Stimulated activated CD4-positive, alpha-beta T cell treated with anti-CD3 and anti-CD28 coated beads, TNF-alpha, amount 100 ng/mL, for 24 hours (primary cell): ENCODE measurements around the gene NAALADL2.
"Not testable (repeated sequence)": the region's sequence is repeated elsewhere in the genome, so short reads cannot be mapped to it uniquely, and the experiment has no call there.

Experiments
- DNase-seq, 3 experiments: peaks; one replicate each; pipeline ENCODE4 v3.0.0-alpha.2; 2020; ENCODE audit warnings: low read depth in 3 of 3

NAALADL2 gene

GRCh38 chr3:175479800-175480199 lies 620.7 kb downstream of the NAALADL2 start:
- no peak for DNase-seq

DNA sequence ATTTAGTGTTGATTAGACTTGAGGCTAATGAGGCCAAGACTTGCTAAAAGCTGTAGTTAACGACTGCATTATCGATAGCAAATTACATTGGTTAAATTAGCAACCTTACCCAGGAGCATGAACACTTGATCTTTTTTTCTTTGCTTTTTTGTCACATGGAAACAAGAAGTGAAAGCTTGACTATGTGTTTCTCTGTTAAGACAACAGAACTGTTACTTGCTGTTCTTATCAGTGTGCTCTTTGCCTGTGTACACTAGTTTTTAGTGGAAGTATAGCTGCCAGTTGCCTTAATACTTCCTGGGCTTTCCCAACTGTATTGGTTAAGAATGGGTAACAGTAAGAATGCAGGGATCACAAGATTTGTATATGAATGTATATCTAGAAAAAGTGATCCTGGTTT lies 625.5 kb downstream of the NAALADL2 start:
- no peak for DNase-seq

- no peak for DNase-seq
Measured at GRCh38 chr3:175485436-175485835, 626.3 kb downstream of the NAALADL2 start.

DNA sequence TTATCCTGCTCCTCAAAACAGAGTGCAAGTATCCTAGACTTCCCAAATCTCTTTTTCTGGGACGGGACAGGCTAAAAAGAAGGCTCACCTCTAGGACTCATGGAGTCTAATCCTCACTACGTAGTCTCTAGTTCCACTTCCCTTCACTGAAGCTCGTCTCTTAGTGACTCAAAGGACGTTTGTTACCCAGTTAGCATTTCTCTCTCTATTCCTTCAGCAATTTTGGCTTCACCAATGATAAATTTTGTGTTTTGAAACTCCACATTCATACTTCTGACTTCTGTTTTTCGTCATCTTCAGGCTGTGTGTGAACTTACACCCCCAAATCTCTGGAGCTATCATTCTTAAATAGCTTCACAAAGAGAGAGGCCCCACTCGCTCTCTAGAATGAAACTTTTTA lies 627.1 kb downstream of the NAALADL2 start:
- DNase-seq: no peak

DNA sequence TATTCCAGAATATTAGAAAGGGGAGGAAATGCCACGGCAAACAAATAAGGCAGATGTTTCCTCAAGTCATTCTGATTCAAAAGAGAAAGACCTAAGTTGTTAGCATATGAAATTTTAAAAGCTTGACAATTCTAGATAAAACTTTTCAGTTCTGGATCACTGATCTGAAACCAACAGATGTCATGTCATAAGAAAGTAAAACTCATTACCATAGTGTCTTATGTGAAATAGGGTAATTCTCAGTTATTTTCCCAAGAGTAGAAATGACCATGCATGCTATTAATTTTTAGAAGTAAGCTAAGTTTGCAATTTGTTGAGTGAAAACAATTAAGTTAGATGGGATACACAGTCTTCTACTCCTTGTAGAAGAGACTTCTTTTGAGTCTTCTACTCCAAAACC lies 630.3 kb downstream of the NAALADL2 start:
- no peak for DNase-seq

GRCh38 chr3:175493301-175493700 lies 634.2 kb downstream of the NAALADL2 start:
- DNase-seq: no peak

GRCh38 chr3:175495331-175495730 lies 636.2 kb downstream of the NAALADL2 start:
- DNase-seq: no peak

GRCh38 chr3:175502155-175502554 lies 643.0 kb downstream of the NAALADL2 start:
- no peak for DNase-seq

- no peak for DNase-seq
Measured at GRCh38 chr3:175511219-175511785, 652.2 kb downstream of the NAALADL2 start.

DNA sequence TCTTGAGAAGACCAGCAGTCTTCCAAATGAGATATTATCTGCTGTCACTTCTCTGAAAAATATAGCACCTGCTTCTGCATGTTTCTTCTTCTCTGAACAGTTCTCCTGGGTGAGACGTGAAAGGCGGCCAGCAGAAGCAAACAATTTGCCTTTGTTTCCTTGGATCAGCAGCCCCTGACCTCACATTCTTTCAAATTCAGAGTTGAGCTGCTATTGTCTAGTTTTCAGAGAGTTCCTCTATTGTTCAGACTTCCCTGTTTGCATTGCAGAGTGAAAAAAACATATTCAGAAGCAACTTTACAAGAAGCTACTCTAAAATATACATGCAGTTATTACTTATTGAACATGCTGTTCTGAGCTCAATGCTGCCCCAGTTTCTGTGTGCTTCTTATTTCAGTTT lies 653.6 kb downstream of the NAALADL2 start:
- no peak for DNase-seq

DNA sequence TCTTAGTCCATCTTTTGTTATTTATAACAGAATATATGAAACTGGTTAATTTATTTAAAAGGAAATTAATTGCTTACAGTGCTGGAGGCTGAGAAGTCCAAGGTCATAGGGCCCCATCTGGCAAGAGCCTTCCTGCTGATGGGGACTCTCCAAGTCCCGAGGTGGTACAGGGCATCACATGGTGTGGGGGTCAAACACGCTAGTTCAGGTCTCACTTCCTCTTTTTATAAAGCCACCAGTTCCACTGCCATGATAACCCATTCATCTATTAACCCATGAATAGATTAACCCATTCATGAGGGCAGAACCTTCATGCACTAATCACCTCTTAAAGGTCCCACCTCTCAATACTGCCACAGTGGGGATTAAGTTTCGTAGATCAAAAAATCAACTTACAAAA lies 659.3 kb downstream of the NAALADL2 start:
- DNase-seq: no peak

GRCh38 chr3:175521406-175521805 lies 662.3 kb downstream of the NAALADL2 start:
- no peak for DNase-seq

DNA sequence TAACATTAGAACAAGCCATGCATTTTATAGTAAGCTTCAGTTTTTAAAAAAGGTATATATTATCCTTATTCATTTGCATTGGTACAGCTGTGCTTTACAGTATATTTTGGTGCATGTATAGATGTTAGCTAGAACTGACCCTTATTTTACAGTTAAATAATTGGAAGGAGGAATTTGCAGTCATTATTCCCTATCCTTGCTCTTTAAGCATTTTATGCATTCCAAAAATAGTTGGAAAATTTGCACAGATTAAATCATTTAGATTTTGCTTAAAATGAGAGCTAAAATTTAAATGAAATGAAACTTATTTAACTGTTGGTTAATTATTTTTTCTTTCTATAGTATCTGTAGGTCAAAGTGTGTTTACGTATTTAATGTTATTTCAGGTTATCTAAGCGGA lies 667.1 kb downstream of the NAALADL2 start:
- no peak for DNase-seq

- no peak for DNase-seq
Measured at GRCh38 chr3:175526609-175527280, 667.6 kb downstream of the NAALADL2 start.

GRCh38 chr3:175528693-175529092 lies 669.6 kb downstream of the NAALADL2 start:
- not testable (repeated sequence) for DNase-seq

DNA sequence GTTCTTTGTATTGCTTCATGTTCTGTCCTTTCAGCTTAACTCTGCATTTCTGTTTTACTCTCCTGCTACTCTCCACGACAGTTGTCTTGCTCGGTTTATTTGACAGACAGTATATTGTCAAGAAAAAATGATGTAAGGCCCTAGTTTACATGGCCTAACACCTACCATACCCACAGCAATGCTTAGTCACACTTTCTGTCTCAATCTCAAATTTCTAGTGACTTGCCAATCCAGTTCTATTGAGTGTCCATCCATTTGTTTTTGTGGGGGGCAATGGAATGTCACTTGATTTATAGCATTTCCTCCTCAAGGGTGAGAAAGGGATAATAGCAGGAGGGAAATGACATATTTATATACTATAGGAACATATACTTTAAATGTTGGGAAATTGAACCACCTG lies 676.2 kb downstream of the NAALADL2 start:
- no peak for DNase-seq

DNA sequence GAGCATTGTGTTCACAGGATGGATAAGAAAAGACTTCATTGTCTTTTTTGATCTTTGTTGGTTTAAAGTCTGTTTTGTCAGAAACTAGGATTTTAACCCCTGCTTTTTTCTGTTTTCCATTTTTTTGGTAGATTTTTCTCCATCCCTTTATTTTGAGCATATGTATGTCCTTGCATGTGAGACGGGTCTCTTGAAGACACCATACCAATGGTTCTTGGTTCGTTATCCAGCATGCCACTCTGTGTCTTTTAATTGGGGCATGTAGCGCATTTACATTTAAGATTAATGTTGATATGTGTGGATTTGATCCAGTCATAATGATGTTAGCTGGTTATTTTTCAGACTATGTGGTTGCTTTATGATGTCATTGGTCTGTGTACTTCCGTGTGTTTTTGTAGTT lies 687.0 kb downstream of the NAALADL2 start:
- no peak for DNase-seq

DNA sequence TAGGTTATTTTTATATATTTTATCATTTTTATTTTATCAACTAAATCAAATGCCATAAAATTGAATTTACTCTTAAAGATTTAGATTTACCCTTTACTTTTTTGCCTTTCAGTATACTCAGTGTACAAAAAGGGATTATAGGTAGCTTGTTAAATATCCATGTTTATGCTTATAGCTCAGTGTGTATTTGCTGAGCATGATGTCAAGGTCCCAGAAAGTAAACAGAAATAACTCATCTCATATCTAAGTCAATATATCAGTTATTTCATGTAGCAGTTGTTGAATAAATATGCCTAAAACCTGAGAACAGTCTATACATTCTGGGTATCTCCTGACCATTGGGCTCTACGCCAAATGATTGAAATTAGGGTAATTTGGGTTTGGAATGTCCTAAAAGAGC lies 693.8 kb downstream of the NAALADL2 start:
- DNase-seq: no peak

GRCh38 chr3:175554801-175555200 lies 695.7 kb downstream of the NAALADL2 start:
- no peak for DNase-seq

GRCh38 chr3:175558261-175558660 lies 699.1 kb downstream of the NAALADL2 start:
- DNase-seq: no peak

DNA sequence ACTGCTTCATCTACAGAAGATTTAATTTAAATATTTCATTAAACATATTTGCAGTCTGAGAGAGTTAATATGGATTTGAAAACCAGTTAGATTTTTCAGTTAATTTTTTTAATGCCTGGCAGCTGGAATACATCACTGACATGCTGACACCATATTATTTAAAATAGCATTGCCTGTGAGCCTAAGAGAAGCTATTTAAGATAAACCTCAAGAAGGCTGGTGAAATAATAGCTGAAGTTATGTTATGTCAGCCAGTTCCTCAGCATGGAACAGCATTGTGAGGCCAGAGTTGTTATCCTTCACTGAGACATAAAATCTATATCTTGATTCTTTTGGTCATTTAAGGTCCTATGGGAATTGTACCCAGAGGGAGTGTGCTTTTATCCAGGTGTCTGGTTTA lies 705.2 kb downstream of the NAALADL2 start:
- no peak for DNase-seq

DNA sequence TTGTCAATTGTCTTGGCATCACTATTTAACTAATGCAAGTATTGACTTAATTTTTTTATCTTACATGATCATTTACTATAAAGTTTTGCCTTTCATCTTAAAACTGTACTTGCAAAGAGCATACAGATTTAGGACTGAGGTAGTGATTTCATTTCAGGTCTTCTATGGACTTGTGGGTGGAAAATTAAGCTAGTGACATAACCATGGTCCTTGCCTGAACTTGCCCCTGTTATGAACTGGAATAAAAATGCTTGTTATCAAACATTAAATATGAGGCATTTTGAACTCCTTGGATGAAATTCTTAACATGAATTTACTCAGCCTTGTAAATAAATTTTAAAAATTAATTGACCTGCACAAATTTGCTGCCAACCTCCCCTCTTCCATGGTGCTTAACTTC lies 712.0 kb downstream of the NAALADL2 start:
- DNase-seq: no peak

- DNase-seq: no peak
Measured at GRCh38 chr3:175573226-175573625, 714.1 kb downstream of the NAALADL2 start.

- DNase-seq: no peak
Measured at GRCh38 chr3:175580318-175580717, 721.2 kb downstream of the NAALADL2 start.
